IMR-90 (cell line): ENCODE data around the gene PRPS1L1. TPM values are rescaled to one million over a fixed set of nuclear protein-coding genes. Genes with fewer than 3 reads are reported as not detected.

Experiments used
- ATAC-seq: fragments of 200-7000 bp; cut with Tn5 transposase; 2 replicates; pipeline ENCODE4 v1.9.1; 2020; ENCODE audit warnings: low read depth, mild to moderate bottlenecking, moderate library complexity
- BruUV-seq: library from RNA; stranded (reverse); fragments of 400-500 nt; replicated peaks from 2 replicates; lab custom pipeline; 2021; lab: Mats Ljungman, UMichigan
- CTCF ChIA-PET: fragments of 300-600 bp; formaldehyde crosslinking; extraction: SDS; loops from one replicate; lab custom pipeline; 2021; ENCODE audit warnings: antibody characterized with exemption; lab: Yijun Ruan, JAX
- POLR2A ChIA-PET: fragments of 300-600 bp; sonication (Branson Sonifier 250); formaldehyde crosslinking; loops from one replicate; lab custom pipeline; 2022; ENCODE audit warnings: antibody characterized with exemption; ENCODE audit not compliant: unreplicated experiment; lab: Charles Lee
- DNase-seq: peaks from one replicate; pipeline ENCODE4 v3.0.0; 2013
- H2AFZ ChIP-seq: replicated peaks from 2 replicates; pipeline ENCODE3; 2013; ENCODE audit warnings: low read length, mild to moderate bottlenecking; ENCODE audit not compliant: poor library complexity
- H2AK5ac ChIP-seq: 2 replicates; pipeline ENCODE4 v1.6.1; 2013; ENCODE audit warnings: low read depth, low read length, inconsistent platforms
- H2AK9ac ChIP-seq: replicated peaks from 2 replicates; pipeline ENCODE3; 2013; ENCODE audit warnings: mild to moderate bottlenecking, low read depth, low read length, moderate library complexity; ENCODE audit not compliant: poor library complexity
- H2BK120ac ChIP-seq: 2 replicates; pipeline ENCODE4 v1.6.1; 2013; ENCODE audit warnings: low read depth, low read length, inconsistent platforms
- H2BK15ac ChIP-seq: 3 replicates; pipeline ENCODE4 v1.6.1; 2013; ENCODE audit warnings: low read depth, low read length, inconsistent platforms
- H2BK20ac ChIP-seq: 2 replicates; pipeline ENCODE4 v1.6.1; 2013; ENCODE audit warnings: low read depth, mild to moderate bottlenecking, inconsistent platforms, low read length, moderate library complexity
- H2BK5ac ChIP-seq: 2 replicates; pipeline ENCODE4 v1.6.1; 2013; ENCODE audit warnings: mild to moderate bottlenecking, low read depth, low read length, inconsistent platforms; ENCODE audit not compliant: poor library complexity, severe bottlenecking
- H3K14ac ChIP-seq: replicated peaks from 2 replicates; pipeline ENCODE4 v1.6.1; 2013; ENCODE audit warnings: low read depth, low read length, inconsistent platforms
- H3K18ac ChIP-seq: 2 replicates; pipeline ENCODE4 v1.6.1; 2013; ENCODE audit warnings: low read depth, low read length, control low read depth
- H3K23ac ChIP-seq: 2 replicates; pipeline ENCODE4 v1.6.1; 2013; ENCODE audit warnings: low read depth, low read length, inconsistent platforms
- H3K27ac ChIP-seq: 2 replicates; pipeline ENCODE4 v1.5.1; 2013; ENCODE audit warnings: mild to moderate bottlenecking, control low read depth, low read length; ENCODE audit not compliant: insufficient read depth
- H3K27me3 ChIP-seq: 2 replicates; pipeline ENCODE4 v1.6.1; 2013; ENCODE audit warnings: low read length; ENCODE audit not compliant: control insufficient read depth, insufficient read depth
- H3K36me3 ChIP-seq: 2 replicates; pipeline ENCODE4 v1.6.1; 2013; ENCODE audit warnings: low read length, mixed read lengths; ENCODE audit not compliant: control insufficient read depth, insufficient read depth
- H3K4ac ChIP-seq: 2 replicates; pipeline ENCODE4 v1.6.1; 2013; ENCODE audit warnings: low read depth, low read length, inconsistent platforms
- H3K4me1 ChIP-seq: 2 replicates; pipeline ENCODE4 v1.6.1; 2013; ENCODE audit warnings: low read length, mixed read lengths; ENCODE audit not compliant: control insufficient read depth, insufficient read depth
- H3K4me2 ChIP-seq: 2 replicates; pipeline ENCODE4 v1.6.1; 2013; ENCODE audit warnings: low read depth, mild to moderate bottlenecking, control low read depth, low read length, moderate library complexity
- H3K4me3 ChIP-seq: 2 replicates; pipeline ENCODE4 v1.5.1; 2013; ENCODE audit warnings: low read depth, mild to moderate bottlenecking, control low read depth, low read length, moderate library complexity; ENCODE audit not compliant: insufficient read depth
- H3K56ac ChIP-seq: 2 replicates; pipeline ENCODE4 v1.6.1; 2013; ENCODE audit warnings: low read length, inconsistent platforms; ENCODE audit not compliant: insufficient read depth; ENCODE audit errors: extremely low read depth
- H3K79me1 ChIP-seq, 2 experiments: 2 replicates each; pipeline ENCODE4 v1.6.1; 2013; ENCODE audit warnings: low read length in 2 of 2, inconsistent platforms in 1 of 2, low read depth in 1 of 2
- H3K9ac ChIP-seq: 2 replicates; pipeline ENCODE4 v1.6.1; 2013; ENCODE audit warnings: low read depth, low read length, control low read depth
- H3K9me1 ChIP-seq: 2 replicates; pipeline ENCODE4 v1.6.1; 2013; ENCODE audit warnings: low read length, inconsistent platforms; ENCODE audit not compliant: insufficient read depth
- H3K9me3 ChIP-seq: 2 replicates; pipeline ENCODE4 v1.6.1; 2013; ENCODE audit warnings: low read length; ENCODE audit not compliant: control insufficient read depth, insufficient read depth
- H4K20me1 ChIP-seq: 2 replicates; pipeline ENCODE4 v1.6.1; 2013; ENCODE audit warnings: low read length, inconsistent platforms; ENCODE audit not compliant: insufficient read depth
- H4K5ac ChIP-seq: 2 replicates; pipeline ENCODE4 v1.6.1; 2013; ENCODE audit warnings: mild to moderate bottlenecking, low read depth, low read length, control low read depth
- H4K8ac ChIP-seq, 2 experiments: 2 replicates each; pipeline ENCODE4 v1.6.1; 2013; ENCODE audit warnings: low read depth in 2 of 2, low read length in 2 of 2, control low read depth in 1 of 2, inconsistent platforms in 1 of 2
- H4K91ac ChIP-seq: 2 replicates; pipeline ENCODE4 v1.6.1; 2013; ENCODE audit warnings: low read depth, low read length, inconsistent platforms; ENCODE audit not compliant: insufficient read depth
- MAFK ChIP-seq: IDR thresholded peaks from 2 replicates; pipeline ENCODE4 v1.6.1; 2012; ENCODE audit warnings: low read depth, low read length, improper control_type of control experiment
- WGBS, 2 experiments: methylation state at CpG; one replicate each; pipeline versions ENCODE4 v1.1.5 to v1.1.7; 2013; ENCODE audit warnings: missing lambda C conversion rate in 2 of 2; ENCODE audit not compliant: insufficient read length in 1 of 2; ENCODE audit errors: extremely low coverage in 2 of 2; 5-methylcytosine and 5-hydroxymethylcytosine counted together
- dilution Hi-C: fragments of 300-500 bp; cut with HindIII; formaldehyde crosslinking; loops from one replicate; pipeline ENCODE4 v1.14.3; 2018; ENCODE audit warnings: low sequenced_read_pairs; ENCODE audit not compliant: unreplicated experiment
- in situ Hi-C: fragments of 300-500 bp; cut with MboI; formaldehyde crosslinking; loops from 3 replicates; pipeline ENCODE4 v1.14.3; 2019; ENCODE audit warnings: low sequenced_read_pairs, inconsistent platforms, mixed read lengths
- intact Hi-C: fragments of 100-400 bp; cut with micrococcal nuclease; formaldehyde crosslinking; loops from 2 replicates; pipeline ENCODE4 v1.10.0; 2022
- polyA plus RNA-seq, 3 experiments: library from polyadenylated mRNA; depleted of rRNA; stranded (reverse); fragments of >200 nt; gene quantifications; 2 replicates each; pipeline ENCODE4 v1.2.3, GENCODE V29; 2012; ENCODE audit warnings: low replicate concordance in 1 of 3
- total RNA-seq: library from RNA; depleted of rRNA; stranded (reverse); fragments of >200 nt; gene quantifications from 2 replicates; pipeline ENCODE4 v1.2.3, GENCODE V29; 2012

The PRPS1L1 gene
- total and polyA plus RNA-seq, 2 of the 4 experiments (the other 2 are of a cell fraction): not detected

DNA sequence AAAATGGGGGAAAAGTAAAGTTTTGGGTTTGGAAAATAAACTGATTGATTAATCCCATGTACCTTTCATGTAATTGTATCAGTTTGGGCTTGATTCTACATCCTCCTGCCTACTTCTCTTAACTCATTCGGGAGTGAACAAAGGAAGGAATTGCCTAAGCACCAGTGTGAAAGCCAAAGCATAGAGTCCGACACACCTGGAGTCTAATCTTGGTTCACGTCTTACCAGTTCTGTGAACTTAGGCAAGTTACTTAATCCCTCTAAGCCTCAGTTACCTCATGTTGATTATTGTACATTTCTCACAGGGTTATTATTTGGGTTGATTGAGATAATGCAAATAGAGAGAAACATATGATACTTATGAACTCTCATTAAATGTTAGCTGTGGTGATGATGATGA lies 41.1 kb upstream of the PRPS1L1 start:
- H2BK5ac ChIP-seq: no peak overlapping the region
- no peak overlapping the region for H2BK120ac ChIP-seq
- TF ChIP-seq MAFK: no peak
- H3K4me1 ChIP-seq: no peaks in the 10 kb centered on the region
- intact Hi-C loops: no loop called here
- in situ Hi-C loops: no loop called here
- WGBS, 2 experiments: no CpG with 5 or more reads among the region's 3 CpGs
- no peaks in the 10 kb centered on the region for H3K9me1 ChIP-seq
- no peak for DNase-seq
- H3K79me1 ChIP-seq: no peaks in the 10 kb centered on the region
- H4K5ac ChIP-seq: no peak overlapping the region
- no peak overlapping the region for H3K14ac ChIP-seq
- no peaks in the 10 kb centered on the region for H3K36me3 ChIP-seq
- H2BK15ac ChIP-seq: no peak overlapping the region
- no peak overlapping the region for H3K4ac ChIP-seq
- no peaks in the 10 kb centered on the region for H3K9me3 ChIP-seq
- H3K9ac ChIP-seq: no peak overlapping the region
- ChIA-PET POLR2A (no interaction called here), CTCF (interaction anchor here (0.6 to 1.3 kb wide), 3 partner anchors 13 to 249 kb away, joined by 3 read pairs; no protein-coding TSS in a partner anchor)
- no peak overlapping the region for H2AFZ ChIP-seq
- H2BK20ac ChIP-seq: no peak overlapping the region
- H3K4me3 ChIP-seq: no peak overlapping the region
- no peaks in the 10 kb centered on the region for H3K27me3 ChIP-seq
- H3K27ac ChIP-seq: no peak overlapping the region
- no peak overlapping the region for H3K18ac ChIP-seq
- no peak overlapping the region for H3K56ac ChIP-seq
- dilution Hi-C loops: no loop called here
- H4K8ac ChIP-seq: no peak overlapping the region
- no peak overlapping the region for H2AK5ac ChIP-seq
- H4K20me1 ChIP-seq: no peaks in the 10 kb centered on the region
- no peak overlapping the region for H4K91ac ChIP-seq
- no peak overlapping the region for H3K4me2 ChIP-seq
- H2AK9ac ChIP-seq: no peak overlapping the region
- H3K23ac ChIP-seq: no peak overlapping the region
- ATAC-seq: no peak
- BruUV-seq: no TSS peak
